ENCODE results near the gene ASPN.

Gene ASPN

DNA sequence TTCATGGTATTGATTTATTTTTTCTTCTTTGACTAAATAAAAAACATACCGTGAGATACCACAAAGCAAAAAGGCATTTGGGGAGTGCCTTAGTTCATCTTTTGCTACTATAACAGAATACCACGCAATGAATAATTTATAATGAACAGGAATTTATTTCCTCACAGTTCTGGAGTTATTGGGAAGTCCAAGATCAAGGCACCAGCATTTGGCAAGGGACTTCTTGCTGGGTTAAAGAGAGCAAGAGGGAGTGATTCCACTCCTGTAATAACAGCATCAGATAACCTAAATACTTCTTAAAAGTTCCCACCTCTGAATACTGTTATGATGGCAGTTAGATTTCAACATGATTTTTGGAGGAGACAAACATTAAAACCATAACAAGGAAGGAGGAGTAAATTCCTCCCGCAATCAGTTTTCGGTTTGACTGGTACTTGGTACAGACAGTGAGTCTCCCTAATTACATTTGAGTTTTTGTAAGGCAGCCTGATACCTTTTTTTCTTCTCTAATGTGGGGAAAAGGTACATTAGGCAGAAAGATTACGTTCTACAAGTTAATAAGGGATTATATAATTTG, 49.2 kb downstream of the ASPN start (continued):
- TF ChIP-seq, protein P1, sequence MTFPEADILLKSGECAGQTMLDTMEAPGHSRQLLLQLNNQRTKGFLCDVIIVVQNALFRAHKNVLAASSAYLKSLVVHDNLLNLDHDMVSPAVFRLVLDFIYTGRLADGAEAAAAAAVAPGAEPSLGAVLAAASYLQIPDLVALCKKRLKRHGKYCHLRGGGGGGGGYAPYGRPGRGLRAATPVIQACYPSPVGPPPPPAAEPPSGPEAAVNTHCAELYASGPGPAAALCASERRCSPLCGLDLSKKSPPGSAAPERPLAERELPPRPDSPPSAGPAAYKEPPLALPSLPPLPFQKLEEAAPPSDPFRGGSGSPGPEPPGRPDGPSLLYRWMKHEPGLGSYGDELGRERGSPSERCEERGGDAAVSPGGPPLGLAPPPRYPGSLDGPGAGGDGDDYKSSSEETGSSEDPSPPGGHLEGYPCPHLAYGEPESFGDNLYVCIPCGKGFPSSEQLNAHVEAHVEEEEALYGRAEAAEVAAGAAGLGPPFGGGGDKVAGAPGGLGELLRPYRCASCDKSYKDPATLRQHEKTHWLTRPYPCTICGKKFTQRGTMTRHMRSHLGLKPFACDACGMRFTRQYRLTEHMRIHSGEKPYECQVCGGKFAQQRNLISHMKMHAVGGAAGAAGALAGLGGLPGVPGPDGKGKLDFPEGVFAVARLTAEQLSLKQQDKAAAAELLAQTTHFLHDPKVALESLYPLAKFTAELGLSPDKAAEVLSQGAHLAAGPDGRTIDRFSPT (tag by site-specific recombination; IDR thresholded peaks at IDR 0.05): no peak
- no peak for TF ChIP-seq ZNF423 (tag by site-specific recombination; IDR thresholded peaks at IDR 0.05)
- TF ChIP-seq ZNF555 (tag by site-specific recombination; conservative IDR thresholded peaks at IDR 0.05): no peak

DNA sequence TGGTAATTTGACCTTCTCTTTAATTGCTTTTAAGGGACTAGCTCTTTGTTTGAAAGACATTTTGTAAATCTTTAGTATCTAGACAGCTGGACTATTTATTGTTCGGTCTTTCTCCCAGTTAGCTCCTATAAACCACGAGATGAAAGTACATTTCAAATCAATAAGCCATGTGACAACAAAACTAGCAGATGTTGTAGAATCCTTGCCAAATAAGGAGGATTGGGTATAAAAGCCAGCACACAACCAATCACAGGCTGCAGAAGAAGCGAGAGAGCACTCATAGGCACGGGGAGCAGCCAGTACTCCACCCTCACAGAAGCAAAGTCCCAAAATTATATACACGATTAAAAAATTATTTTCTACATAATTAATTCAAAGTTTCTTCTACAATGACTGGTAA, 50.0 kb downstream of the ASPN start:
- H3K36me3 ChIP-seq (ENCODE audit: control insufficient read depth in 2 of 2, insufficient read depth in 1 of 2, low read length in 2 of 2): no peaks in the 10 kb centered on the region; a peak in 1 of 3 replicates
- no peak overlapping the region for H3K4me3 ChIP-seq (ENCODE audit: low read depth, low read length)
- H3K4me1 ChIP-seq (ENCODE audit: control insufficient read depth, insufficient read depth, low read length): no peaks in the 10 kb centered on the region
- POLR2A ChIA-PET: interaction anchor here (0.6 kb wide), 1 partner anchor 24 kb away, joined by 3 read pairs; no protein-coding TSS in a partner anchor
- no peak overlapping the region for H3K27ac ChIP-seq (ENCODE audit: extremely low read depth, low read depth, low read length)
- no peaks in the 10 kb centered on the region for H3K9me3 ChIP-seq (ENCODE audit: control insufficient read depth, insufficient read depth, low read depth, low read length)
- CTCF ChIA-PET: no interaction called here
- no peak for TF ChIP-seq ZNF629 (tag by site-specific recombination; IDR thresholded peaks at IDR 0.05)
- no peak for TF ChIP-seq TRIM28 (IDR thresholded peaks at IDR 0.05; ENCODE audit: borderline replicate concordance, low read length)
- no peak for TF ChIP-seq ZNF274 (IDR thresholded peaks at IDR 0.05; ENCODE audit: low read length)
- TF ChIP-seq ZNF274 (tag by site-specific recombination; IDR thresholded peaks at IDR 0.05; ENCODE audit: borderline replicate concordance): no peak
- TF ChIP-seq ZFHX2 (tag by site-specific recombination; conservative IDR thresholded peaks at IDR 0.05): no peak
- no peak for TF ChIP-seq GFI1B (tag by site-specific recombination; IDR thresholded peaks at IDR 0.05)
- no peak for TF ChIP-seq GLI4 (tag by site-specific recombination; IDR thresholded peaks at IDR 0.05)
- TF ChIP-seq, protein P2, sequence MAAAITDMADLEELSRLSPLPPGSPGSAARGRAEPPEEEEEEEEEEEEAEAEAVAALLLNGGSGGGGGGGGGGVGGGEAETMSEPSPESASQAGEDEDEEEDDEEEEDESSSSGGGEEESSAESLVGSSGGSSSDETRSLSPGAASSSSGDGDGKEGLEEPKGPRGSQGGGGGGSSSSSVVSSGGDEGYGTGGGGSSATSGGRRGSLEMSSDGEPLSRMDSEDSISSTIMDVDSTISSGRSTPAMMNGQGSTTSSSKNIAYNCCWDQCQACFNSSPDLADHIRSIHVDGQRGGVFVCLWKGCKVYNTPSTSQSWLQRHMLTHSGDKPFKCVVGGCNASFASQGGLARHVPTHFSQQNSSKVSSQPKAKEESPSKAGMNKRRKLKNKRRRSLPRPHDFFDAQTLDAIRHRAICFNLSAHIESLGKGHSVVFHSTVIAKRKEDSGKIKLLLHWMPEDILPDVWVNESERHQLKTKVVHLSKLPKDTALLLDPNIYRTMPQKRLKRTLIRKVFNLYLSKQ (tag by site-specific recombination; IDR thresholded peaks at IDR 0.05; ENCODE audit: borderline replicate concordance): no peak
- TF ChIP-seq ZNF843 (tag by site-specific recombination; IDR thresholded peaks at IDR 0.05): no peak
- no peak for TF ChIP-seq ZNF529 (tag by site-specific recombination; IDR thresholded peaks at IDR 0.05; ENCODE audit: insufficient replicate concordance)
- no peak for TF ChIP-seq ZNF791 (tag by site-specific recombination; IDR thresholded peaks at IDR 0.05)
- no peak for TF ChIP-seq ZNF624 (tag by site-specific recombination; IDR thresholded peaks at IDR 0.05)
- no peak for TF ChIP-seq ZNF701 (tag by site-specific recombination; IDR thresholded peaks at IDR 0.05)
- TF ChIP-seq, protein P3, sequence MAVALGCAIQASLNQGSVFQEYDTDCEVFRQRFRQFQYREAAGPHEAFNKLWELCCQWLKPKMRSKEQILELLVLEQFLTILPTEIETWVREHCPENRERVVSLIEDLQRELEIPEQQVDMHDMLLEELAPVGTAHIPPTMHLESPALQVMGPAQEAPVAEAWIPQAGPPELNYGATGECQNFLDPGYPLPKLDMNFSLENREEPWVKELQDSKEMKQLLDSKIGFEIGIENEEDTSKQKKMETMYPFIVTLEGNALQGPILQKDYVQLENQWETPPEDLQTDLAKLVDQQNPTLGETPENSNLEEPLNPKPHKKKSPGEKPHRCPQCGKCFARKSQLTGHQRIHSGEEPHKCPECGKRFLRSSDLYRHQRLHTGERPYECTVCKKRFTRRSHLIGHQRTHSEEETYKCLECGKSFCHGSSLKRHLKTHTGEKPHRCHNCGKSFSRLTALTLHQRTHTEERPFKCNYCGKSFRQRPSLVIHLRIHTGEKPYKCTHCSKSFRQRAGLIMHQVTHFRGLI (tag by site-specific recombination; IDR thresholded peaks at IDR 0.05): no peak

DNA sequence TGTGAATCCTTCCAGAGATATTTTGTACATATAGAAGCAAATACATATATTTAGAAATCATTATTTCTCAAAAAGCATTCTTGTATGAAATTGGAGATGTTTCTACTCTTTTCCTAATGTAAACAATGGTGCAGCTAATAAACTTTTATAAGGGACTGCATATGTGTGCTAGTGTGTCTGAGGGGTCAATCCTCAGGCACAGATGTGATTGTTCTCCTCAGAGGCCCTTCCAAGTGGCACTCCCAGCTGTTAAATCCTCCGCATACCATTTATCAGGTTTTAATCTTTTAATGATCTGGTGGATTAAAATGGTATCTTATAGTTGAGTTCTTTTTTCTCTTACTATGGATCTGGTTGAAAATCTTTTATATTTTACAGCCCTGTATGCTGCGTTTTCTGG, 52.5 kb downstream of the ASPN start:
- H3K36me3 ChIP-seq (ENCODE audit: control insufficient read depth in 2 of 2, insufficient read depth in 1 of 2, low read length in 2 of 2): no peaks in the 10 kb centered on the region; a peak in 1 of 3 replicates
- H3K4me3 ChIP-seq (ENCODE audit: low read depth, low read length): no peak overlapping the region
- ChIA-PET POLR2A (no interaction called here), CTCF (interaction anchor here (1.7 kb wide), 1 partner anchor 9 kb away, joined by 9 read pairs; no protein-coding TSS in a partner anchor)
- no peaks in the 10 kb centered on the region for H3K9me3 ChIP-seq (ENCODE audit: control insufficient read depth, insufficient read depth, low read depth, low read length)
- H3K4me1 ChIP-seq (ENCODE audit: control insufficient read depth, insufficient read depth, low read length): no peaks in the 10 kb centered on the region
- H3K27ac ChIP-seq (ENCODE audit: extremely low read depth, low read depth, low read length): no peak overlapping the region
- no peak for TF ChIP-seq KLF16 (tag by site-specific recombination; IDR thresholded peaks at IDR 0.05)
- TF ChIP-seq, protein P4, sequence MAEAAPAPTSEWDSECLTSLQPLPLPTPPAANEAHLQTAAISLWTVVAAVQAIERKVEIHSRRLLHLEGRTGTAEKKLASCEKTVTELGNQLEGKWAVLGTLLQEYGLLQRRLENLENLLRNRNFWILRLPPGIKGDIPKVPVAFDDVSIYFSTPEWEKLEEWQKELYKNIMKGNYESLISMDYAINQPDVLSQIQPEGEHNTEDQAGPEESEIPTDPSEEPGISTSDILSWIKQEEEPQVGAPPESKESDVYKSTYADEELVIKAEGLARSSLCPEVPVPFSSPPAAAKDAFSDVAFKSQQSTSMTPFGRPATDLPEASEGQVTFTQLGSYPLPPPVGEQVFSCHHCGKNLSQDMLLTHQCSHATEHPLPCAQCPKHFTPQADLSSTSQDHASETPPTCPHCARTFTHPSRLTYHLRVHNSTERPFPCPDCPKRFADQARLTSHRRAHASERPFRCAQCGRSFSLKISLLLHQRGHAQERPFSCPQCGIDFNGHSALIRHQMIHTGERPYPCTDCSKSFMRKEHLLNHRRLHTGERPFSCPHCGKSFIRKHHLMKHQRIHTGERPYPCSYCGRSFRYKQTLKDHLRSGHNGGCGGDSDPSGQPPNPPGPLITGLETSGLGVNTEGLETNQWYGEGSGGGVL (tag by site-specific recombination; IDR thresholded peaks at IDR 0.05): no peak
- TF ChIP-seq, protein P5, sequence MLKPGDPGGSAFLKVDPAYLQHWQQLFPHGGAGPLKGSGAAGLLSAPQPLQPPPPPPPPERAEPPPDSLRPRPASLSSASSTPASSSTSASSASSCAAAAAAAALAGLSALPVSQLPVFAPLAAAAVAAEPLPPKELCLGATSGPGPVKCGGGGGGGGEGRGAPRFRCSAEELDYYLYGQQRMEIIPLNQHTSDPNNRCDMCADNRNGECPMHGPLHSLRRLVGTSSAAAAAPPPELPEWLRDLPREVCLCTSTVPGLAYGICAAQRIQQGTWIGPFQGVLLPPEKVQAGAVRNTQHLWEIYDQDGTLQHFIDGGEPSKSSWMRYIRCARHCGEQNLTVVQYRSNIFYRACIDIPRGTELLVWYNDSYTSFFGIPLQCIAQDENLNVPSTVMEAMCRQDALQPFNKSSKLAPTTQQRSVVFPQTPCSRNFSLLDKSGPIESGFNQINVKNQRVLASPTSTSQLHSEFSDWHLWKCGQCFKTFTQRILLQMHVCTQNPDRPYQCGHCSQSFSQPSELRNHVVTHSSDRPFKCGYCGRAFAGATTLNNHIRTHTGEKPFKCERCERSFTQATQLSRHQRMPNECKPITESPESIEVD (tag by site-specific recombination; IDR thresholded peaks at IDR 0.05): no peak
- TF ChIP-seq TRIM28 (IDR thresholded peaks at IDR 0.05; ENCODE audit: borderline replicate concordance, low read length): no peak
- no peak for TF ChIP-seq ZEB2 (tag by site-specific recombination; IDR thresholded peaks at IDR 0.05)
- TF ChIP-seq KLF7 (tag by site-specific recombination; IDR thresholded peaks at IDR 0.05; ENCODE audit: borderline replicate concordance): no peak
- TF ChIP-seq, protein P6, sequence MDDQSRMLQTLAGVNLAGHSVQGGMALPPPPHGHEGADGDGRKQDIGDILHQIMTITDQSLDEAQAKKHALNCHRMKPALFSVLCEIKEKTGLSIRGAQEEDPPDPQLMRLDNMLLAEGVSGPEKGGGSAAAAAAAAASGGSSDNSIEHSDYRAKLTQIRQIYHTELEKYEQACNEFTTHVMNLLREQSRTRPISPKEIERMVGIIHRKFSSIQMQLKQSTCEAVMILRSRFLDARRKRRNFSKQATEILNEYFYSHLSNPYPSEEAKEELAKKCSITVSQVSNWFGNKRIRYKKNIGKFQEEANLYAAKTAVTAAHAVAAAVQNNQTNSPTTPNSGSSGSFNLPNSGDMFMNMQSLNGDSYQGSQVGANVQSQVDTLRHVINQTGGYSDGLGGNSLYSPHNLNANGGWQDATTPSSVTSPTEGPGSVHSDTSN (CRISPR knock-in tag; IDR thresholded peaks at IDR 0.05): no peak
- no peak for TF ChIP-seq ZNF76 (tag by site-specific recombination; IDR thresholded peaks at IDR 0.05; ENCODE audit: borderline replicate concordance, low read depth)
- no peak for TF ChIP-seq ZNF791 (tag by site-specific recombination; IDR thresholded peaks at IDR 0.05)
